Astrocyte (in vitro differentiated cells and primary cell): ENCODE results near the gene SESN3. TPM values are rescaled to one million over a fixed set of nuclear protein-coding genes. Genes with fewer than 3 reads are reported as not detected.

Experiments used
- DNase-seq: peaks from one replicate; pipeline ENCODE4 v3.0.0-alpha.2; 2010; ENCODE audit warnings: low read depth
- FAIRE-seq: peaks from 2 replicates; lab custom pipeline; 2011; peaks lifted over from hg19 to GRCh38; lab: Jason Lieb, UNC
- H2AFZ ChIP-seq: 2 replicates; pipeline ENCODE4 v1.6.0; 2012; ENCODE audit warnings: low read depth, low read length, inconsistent platforms
- H3K27ac ChIP-seq: 2 replicates; pipeline ENCODE4 v1.5.1; 2011; ENCODE audit warnings: low read depth, low read length, inconsistent platforms
- H3K27me3 ChIP-seq: 2 replicates; pipeline ENCODE4 v1.6.0; 2011; ENCODE audit warnings: low read length, inconsistent platforms; ENCODE audit not compliant: insufficient read depth
- H3K36me3 ChIP-seq: 2 replicates; pipeline ENCODE4 v1.5.1; 2011; ENCODE audit warnings: low read length, inconsistent platforms; ENCODE audit not compliant: insufficient read depth
- H3K4me1 ChIP-seq: 2 replicates; pipeline ENCODE4 v1.5.1; 2011; ENCODE audit warnings: low read length, inconsistent platforms; ENCODE audit not compliant: insufficient read depth
- H3K4me2 ChIP-seq: 2 replicates; pipeline ENCODE4 v1.6.0; 2012; ENCODE audit warnings: low read length, inconsistent platforms
- H3K4me3 ChIP-seq: 2 replicates; pipeline ENCODE4 v1.5.1; 2011; ENCODE audit warnings: low read depth, mild to moderate bottlenecking, low read length, inconsistent platforms; ENCODE audit not compliant: insufficient read depth
- H3K79me2 ChIP-seq: 2 replicates; pipeline ENCODE4 v1.6.0; 2012; ENCODE audit warnings: mild to moderate bottlenecking, low read length, inconsistent platforms; ENCODE audit not compliant: insufficient read depth
- H3K9ac ChIP-seq: 2 replicates; pipeline ENCODE4 v1.6.0; 2012; ENCODE audit warnings: mild to moderate bottlenecking, low read length, inconsistent platforms
- H3K9me3 ChIP-seq: 2 replicates; pipeline ENCODE4 v1.5.1; 2012; ENCODE audit warnings: low read depth, mild to moderate bottlenecking, low read length, inconsistent platforms; ENCODE audit not compliant: insufficient read depth
- H4K20me1 ChIP-seq: 2 replicates; pipeline ENCODE4 v1.6.0; 2012; ENCODE audit warnings: low read length, inconsistent platforms; ENCODE audit not compliant: insufficient read depth
- H3K27ac Mint-ChIP-seq: one replicate; pipeline ENCODE4 v1.8.0; 2021; ENCODE audit warnings: mild to moderate bottlenecking, mixed read lengths; ENCODE audit not compliant: unreplicated experiment
- H3K27me3 Mint-ChIP-seq: one replicate; pipeline ENCODE4 v1.8.0; 2021; ENCODE audit warnings: low read depth, mixed read lengths; ENCODE audit not compliant: unreplicated experiment
- H3K36me3 Mint-ChIP-seq: one replicate; pipeline ENCODE4 v1.8.0; 2021; ENCODE audit warnings: low read depth, mixed read lengths; ENCODE audit not compliant: unreplicated experiment
- H3K4me1 Mint-ChIP-seq: one replicate; pipeline ENCODE4 v1.8.0; 2021; ENCODE audit warnings: low read depth, mixed read lengths; ENCODE audit not compliant: unreplicated experiment
- H3K4me3 Mint-ChIP-seq: one replicate; pipeline ENCODE4 v1.8.0; 2021; ENCODE audit warnings: mild to moderate bottlenecking, moderate library complexity, mixed read lengths; ENCODE audit not compliant: unreplicated experiment
- H3K9me3 Mint-ChIP-seq: one replicate; pipeline ENCODE4 v1.8.0; 2021; ENCODE audit warnings: mild to moderate bottlenecking, mixed read lengths; ENCODE audit not compliant: unreplicated experiment
- EZH2 ChIP-seq: IDR thresholded peaks from 2 replicates; pipeline ENCODE4 v1.6.1; 2012; ENCODE audit warnings: mild to moderate bottlenecking, low read length, inconsistent platforms; ENCODE audit not compliant: insufficient read depth
- total RNA-seq: library from RNA; stranded (reverse); gene quantifications from 2 replicates; pipeline ENCODE4 v1.2.1, GENCODE V29; 2021
- TF ChIP-seq, protein P1 (sequence below): IDR thresholded peaks from 2 replicates; pipeline ENCODE4 v1.5.1; 2011; ENCODE audit warnings: low read depth, mild to moderate bottlenecking, inconsistent platforms, low read length, moderate library complexity; ENCODE audit not compliant: insufficient read depth

SESN3 gene
- total RNA-seq, 1 donor from 2014 or later: 98.1 TPM

DNA sequence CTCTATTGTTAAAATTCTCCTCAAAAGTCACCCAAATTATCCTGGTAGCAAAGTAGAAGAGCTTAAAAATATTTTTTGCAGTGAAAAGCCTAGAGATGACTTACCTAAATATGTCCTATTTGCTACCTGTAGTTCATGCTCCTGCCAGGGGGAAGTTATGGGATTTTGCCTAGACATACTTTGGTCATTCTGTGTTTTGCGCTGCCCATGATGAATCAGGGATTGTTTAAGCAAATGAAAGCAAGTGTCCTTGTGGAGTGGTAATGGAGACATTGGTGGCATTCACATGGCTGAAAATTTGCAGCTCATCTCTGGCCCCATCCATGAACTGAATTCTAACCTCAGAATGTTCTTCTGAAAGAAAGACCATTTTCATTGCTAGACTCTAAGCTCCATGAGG lies 14.6 kb upstream of the SESN3 start:
- no peaks in the 10 kb centered on the region for H3K27me3 ChIP-seq
- FAIRE-seq (no peak), DNase-seq (no peak)
- H3K79me2 ChIP-seq: no peaks in the 10 kb centered on the region
- peak overlapping the region; percentile 35 for H3K27ac Mint-ChIP-seq
- peaks cover 32% of the 10 kb centered on the region for H3K4me1 Mint-ChIP-seq
- H3K27me3 Mint-ChIP-seq: no peaks in the 10 kb centered on the region
- no peak overlapping the region for H3K4me3 Mint-ChIP-seq
- H3K4me2 ChIP-seq: no peak overlapping the region
- H3K9me3 ChIP-seq: no peaks in the 10 kb centered on the region
- no peaks in the 10 kb centered on the region for H4K20me1 ChIP-seq
- H3K4me3 ChIP-seq: no peak overlapping the region
- no peaks in the 10 kb centered on the region for H3K36me3 Mint-ChIP-seq
- no peaks in the 10 kb centered on the region for H3K4me1 ChIP-seq
- H3K27ac ChIP-seq: no peak overlapping the region
- no peak overlapping the region for H3K9ac ChIP-seq
- H3K9me3 Mint-ChIP-seq: no peaks in the 10 kb centered on the region
- TF ChIP-seq, protein P1, sequence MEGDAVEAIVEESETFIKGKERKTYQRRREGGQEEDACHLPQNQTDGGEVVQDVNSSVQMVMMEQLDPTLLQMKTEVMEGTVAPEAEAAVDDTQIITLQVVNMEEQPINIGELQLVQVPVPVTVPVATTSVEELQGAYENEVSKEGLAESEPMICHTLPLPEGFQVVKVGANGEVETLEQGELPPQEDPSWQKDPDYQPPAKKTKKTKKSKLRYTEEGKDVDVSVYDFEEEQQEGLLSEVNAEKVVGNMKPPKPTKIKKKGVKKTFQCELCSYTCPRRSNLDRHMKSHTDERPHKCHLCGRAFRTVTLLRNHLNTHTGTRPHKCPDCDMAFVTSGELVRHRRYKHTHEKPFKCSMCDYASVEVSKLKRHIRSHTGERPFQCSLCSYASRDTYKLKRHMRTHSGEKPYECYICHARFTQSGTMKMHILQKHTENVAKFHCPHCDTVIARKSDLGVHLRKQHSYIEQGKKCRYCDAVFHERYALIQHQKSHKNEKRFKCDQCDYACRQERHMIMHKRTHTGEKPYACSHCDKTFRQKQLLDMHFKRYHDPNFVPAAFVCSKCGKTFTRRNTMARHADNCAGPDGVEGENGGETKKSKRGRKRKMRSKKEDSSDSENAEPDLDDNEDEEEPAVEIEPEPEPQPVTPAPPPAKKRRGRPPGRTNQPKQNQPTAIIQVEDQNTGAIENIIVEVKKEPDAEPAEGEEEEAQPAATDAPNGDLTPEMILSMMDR: no peak
- no peak for TF ChIP-seq EZH2
- H2AFZ ChIP-seq: no peak overlapping the region
- no peaks in the 10 kb centered on the region for H3K36me3 ChIP-seq

DNA sequence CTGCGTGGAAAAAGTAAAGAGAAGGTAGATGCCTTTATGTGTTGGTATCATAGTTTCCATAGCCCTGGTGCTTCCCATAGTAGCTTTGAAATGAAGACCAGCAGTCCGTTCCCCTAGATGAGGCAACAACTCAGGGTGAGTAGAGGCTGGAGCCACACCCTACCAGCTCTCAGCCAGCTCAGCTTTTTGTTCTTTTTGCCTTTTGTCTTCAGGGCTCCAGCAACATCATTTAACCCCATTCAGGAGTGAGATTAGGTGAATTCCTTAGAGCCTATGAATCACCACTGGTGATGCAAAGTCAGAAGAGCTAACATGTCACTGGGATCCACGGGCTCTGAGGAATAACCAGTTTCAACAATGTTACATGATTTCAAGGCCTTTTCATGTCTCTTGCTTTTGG lies 14.0 kb upstream of the SESN3 start:
- FAIRE-seq (no peak), DNase-seq (peak; percentile 72)
- Histone ChIP-seq H3K27ac (no peak overlapping the region), H3K4me1 (no peaks in the 10 kb centered on the region), H3K4me3 (no peak overlapping the region), H2AFZ (peak overlapping the region; percentile 45), H3K27me3 (no peaks in the 10 kb centered on the region), H3K4me2 (no peak overlapping the region), H3K9ac (no peak overlapping the region), H4K20me1 (no peaks in the 10 kb centered on the region), H3K9me3 (no peaks in the 10 kb centered on the region), H3K79me2 (no peaks in the 10 kb centered on the region), H3K36me3 (no peaks in the 10 kb centered on the region)
- Mint-ChIP-seq H3K9me3 (no peaks in the 10 kb centered on the region), H3K27ac (peak overlapping the region; percentile 35), H3K4me1 (peaks cover 32% of the 10 kb centered on the region), H3K4me3 (no peak overlapping the region), H3K36me3 (no peaks in the 10 kb centered on the region), H3K27me3 (no peaks in the 10 kb centered on the region)
- TF ChIP-seq, protein P1: no peak
- no peak for TF ChIP-seq EZH2

- no peak overlapping the region for H3K9ac ChIP-seq
Observed at GRCh38 chr11:95243673-95244072, 12.7 kb upstream of the SESN3 start.

More at GRCh38 chr11:95243673-95244072, 12.7 kb upstream of the SESN3 start:
- no peak for TF ChIP-seq EZH2
- TF ChIP-seq, protein P1: no peak
- no peaks in the 10 kb centered on the region for H3K36me3 ChIP-seq
- H3K27ac ChIP-seq: no peak overlapping the region
- H3K79me2 ChIP-seq: no peaks in the 10 kb centered on the region
- Mint-ChIP-seq H3K4me3 (no peak overlapping the region), H3K9me3 (no peaks in the 10 kb centered on the region), H3K36me3 (no peaks in the 10 kb centered on the region), H3K27ac (no peak overlapping the region), H3K4me1 (peaks cover 27% of the 10 kb centered on the region), H3K27me3 (no peaks in the 10 kb centered on the region)
- DNase-seq (no peak), FAIRE-seq (no peak)
- no peak overlapping the region for H3K4me2 ChIP-seq
- H3K9me3 ChIP-seq: no peaks in the 10 kb centered on the region
- H2AFZ ChIP-seq: no peak overlapping the region
- no peak overlapping the region for H3K4me3 ChIP-seq
- no peaks in the 10 kb centered on the region for H3K27me3 ChIP-seq
- no peaks in the 10 kb centered on the region for H3K4me1 ChIP-seq
- no peaks in the 10 kb centered on the region for H4K20me1 ChIP-seq
